ENCODE data around the gene VWA3A.

The VWA3A gene

GRCh38 chr16:22075776-22076175 lies 16.6 kb upstream of the VWA3A start:
- no peak overlapping the region for H3K27ac ChIP-seq
- TF ChIP-seq CTCF (IDR thresholded peaks at IDR 0.05), result no peak
- TF ChIP-seq ZFX (IDR thresholded peaks at IDR 0.05; ENCODE audit: borderline replicate concordance), result no peak

- TF ChIP-seq ZFX (IDR thresholded peaks at IDR 0.05; ENCODE audit: borderline replicate concordance) (no peak), CTCF (IDR thresholded peaks at IDR 0.05) (peak; percentile 94)
- H3K27ac ChIP-seq, result no peak overlapping the region
These were observed 14.5 kb upstream of the VWA3A start for GRCh38 chr16:22077700-22078313.

- H3K27ac ChIP-seq, result no peak overlapping the region
- TF ChIP-seq CTCF (IDR thresholded peaks at IDR 0.05), result no peak
- TF ChIP-seq ZFX (IDR thresholded peaks at IDR 0.05; ENCODE audit: borderline replicate concordance), result no peak
These were observed 13.7 kb upstream of the VWA3A start for GRCh38 chr16:22078656-22079055.

GRCh38 chr16:22081050-22081449 lies 11.3 kb upstream of the VWA3A start:
- no peak overlapping the region for H3K27ac ChIP-seq
- TF ChIP-seq ZFX (IDR thresholded peaks at IDR 0.05; ENCODE audit: borderline replicate concordance) (no peak), CTCF (IDR thresholded peaks at IDR 0.05) (no peak)

GRCh38 chr16:22086440-22086839 lies 5.9 kb upstream of the VWA3A start:
- no peak overlapping the region for H3K27ac ChIP-seq
- TF ChIP-seq CTCF (IDR thresholded peaks at IDR 0.05) (no peak), ZFX (IDR thresholded peaks at IDR 0.05; ENCODE audit: borderline replicate concordance) (no peak)

GRCh38 chr16:22088642-22089041 lies 3.7 kb upstream of the VWA3A start:
- TF ChIP-seq CTCF (IDR thresholded peaks at IDR 0.05) (no peak), ZFX (IDR thresholded peaks at IDR 0.05; ENCODE audit: borderline replicate concordance) (no peak)
- no peak overlapping the region for H3K27ac ChIP-seq

- H3K27ac ChIP-seq, result no peak overlapping the region
- TF ChIP-seq ZFX (IDR thresholded peaks at IDR 0.05; ENCODE audit: borderline replicate concordance), result no peak
- no peak for TF ChIP-seq CTCF (IDR thresholded peaks at IDR 0.05)
These were observed 2.4 kb upstream of the VWA3A start for GRCh38 chr16:22089910-22090309.

Data from 22Rv1 (cell line).